Measurements from ENCODE around the gene F2RL3.

Gene F2RL3

DNA sequence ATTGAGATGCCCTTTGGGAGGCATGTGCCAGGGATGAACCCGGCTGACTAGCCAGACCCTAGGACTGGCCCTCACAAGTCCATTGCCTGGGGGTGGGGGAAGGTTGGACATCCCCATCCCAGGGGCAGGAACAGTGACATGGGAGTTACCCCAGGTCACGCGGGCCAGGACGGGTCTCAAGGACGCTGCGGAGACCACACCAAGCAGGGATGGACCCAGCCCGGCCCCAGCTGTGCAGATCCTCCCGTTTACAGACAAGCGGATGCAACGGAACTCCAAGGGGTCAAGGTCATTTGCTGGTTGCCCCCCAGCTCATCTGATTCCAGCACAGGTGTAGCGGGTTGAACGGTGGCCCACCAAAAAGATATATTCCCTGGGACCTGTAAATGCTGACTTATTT is 20.0 kb downstream of the F2RL3 start:
- ChIA-PET POLR2A (no interaction called here), CTCF (no interaction called here)
- Histone ChIP-seq H3K4me1 (ENCODE audit: control extremely low read depth in 1 of 4, control insufficient read depth in 4 of 4, insufficient read depth in 4 of 4, low read length in 3 of 4) (no peaks in the 10 kb centered on the region), H3K9me3 (ENCODE audit: control extremely low read depth in 1 of 5, control insufficient read depth in 4 of 5, insufficient read depth in 2 of 5, low read depth in 1 of 5, low read length in 4 of 5) (peaks cover 2 to 24% (median 12%) of the 10 kb centered on the region in 5 experiments), H3K36me3 (ENCODE audit: control insufficient read depth in 4 of 4, insufficient read depth in 4 of 4, low read length in 3 of 4) (no peaks in the 10 kb centered on the region), H3K27me3 (replicated peaks in 2 of 5; ENCODE audit: control insufficient read depth in 4 of 5, insufficient read depth in 5 of 5, low read length in 4 of 5) (peaks cover 0 to 5% (median 0%) of the 10 kb centered on the region in 5 experiments), H3K27ac (ENCODE audit: insufficient read depth in 1 of 2, low read depth in 1 of 2, low read length in 2 of 2, poor library complexity in 1 of 2, severe bottlenecking in 2 of 2) (no peak overlapping the region), H3K4me3 (ENCODE audit: control insufficient read depth in 1 of 7, extremely low read depth in 1 of 7, insufficient read depth in 4 of 7, low read depth in 2 of 7, low read length in 6 of 7) (no peak overlapping the region)
- WGBS (ENCODE audit: insufficient coverage) = 86% methylated on average over 12 of the region's 12 CpGs
- DNase-seq = no peak

DNA sequence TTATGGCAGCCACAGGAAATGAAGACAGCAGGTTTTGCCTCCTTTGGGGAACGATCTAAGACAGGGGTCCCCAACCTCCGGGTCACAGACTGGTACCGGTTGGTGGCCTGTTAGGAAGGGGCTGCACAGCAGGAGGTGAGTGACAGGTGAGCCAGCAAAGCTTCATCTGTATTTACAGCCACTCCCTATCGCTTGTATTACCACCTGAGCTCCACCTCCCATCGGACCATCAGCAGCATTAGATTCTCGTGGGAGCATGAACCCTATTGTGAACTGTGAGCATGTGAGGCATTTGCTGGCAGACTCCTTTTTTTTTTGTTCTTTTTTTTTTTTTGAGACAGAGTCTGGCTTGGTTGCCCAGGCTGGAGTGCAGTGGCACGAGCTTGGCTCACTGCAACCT is 22.2 kb downstream of the F2RL3 start:
- WGBS (ENCODE audit: insufficient coverage) = 89% methylated on average over 3 of the region's 7 CpGs
- Histone ChIP-seq H3K27ac (ENCODE audit: insufficient read depth in 1 of 2, low read depth in 1 of 2, low read length in 2 of 2, poor library complexity in 1 of 2, severe bottlenecking in 2 of 2) (no peak overlapping the region), H3K27me3 (replicated peaks in 2 of 5; ENCODE audit: control insufficient read depth in 4 of 5, insufficient read depth in 5 of 5, low read length in 4 of 5) (peaks cover 0 to 2% (median 0%) of the 10 kb centered on the region in 5 experiments), H3K4me3 (ENCODE audit: control insufficient read depth in 1 of 7, extremely low read depth in 1 of 7, insufficient read depth in 4 of 7, low read depth in 2 of 7, low read length in 6 of 7) (no peak overlapping the region), H3K4me1 (ENCODE audit: control extremely low read depth in 1 of 4, control insufficient read depth in 4 of 4, insufficient read depth in 4 of 4, low read length in 3 of 4) (no peaks in the 10 kb centered on the region), H3K9me3 (ENCODE audit: control extremely low read depth in 1 of 5, control insufficient read depth in 4 of 5, insufficient read depth in 2 of 5, low read depth in 1 of 5, low read length in 4 of 5) (peaks cover 2 to 34% (median 17%) of the 10 kb centered on the region in 5 experiments), H3K36me3 (ENCODE audit: control insufficient read depth in 4 of 4, insufficient read depth in 4 of 4, low read length in 3 of 4) (no peaks in the 10 kb centered on the region)
- no peak for DNase-seq
- POLR2A ChIA-PET = no interaction called here
- CTCF ChIA-PET = interaction anchor here (1.3 kb wide), 1 partner anchor 10 kb away, joined by 3 read pairs; no protein-coding TSS in a partner anchor

DNA sequence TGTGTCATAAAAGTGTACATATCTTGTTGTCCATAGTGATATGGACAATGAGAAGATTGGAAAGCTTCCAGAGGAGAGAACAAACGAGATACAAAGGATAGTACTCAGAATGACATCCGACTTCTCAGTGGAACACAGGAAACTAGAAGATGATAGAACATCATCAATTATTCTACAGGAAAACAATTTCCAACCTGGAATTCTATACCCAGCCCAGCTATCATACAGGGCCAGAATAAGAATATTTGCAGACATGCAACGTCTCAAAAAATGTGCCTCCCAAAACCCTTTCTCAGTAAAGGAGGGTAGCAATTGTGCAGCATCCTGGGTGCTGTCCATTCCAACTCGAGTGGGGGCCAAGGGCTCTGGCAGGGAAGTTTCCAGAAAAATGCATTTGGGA is 24.0 kb downstream of the F2RL3 start:
- CTCF ChIA-PET = no interaction called here
- Histone ChIP-seq H3K9me3 (ENCODE audit: control extremely low read depth in 1 of 5, control insufficient read depth in 4 of 5, insufficient read depth in 2 of 5, low read depth in 1 of 5, low read length in 4 of 5) (peaks cover 2 to 34% (median 17%) of the 10 kb centered on the region in 5 experiments), H3K4me3 (ENCODE audit: control insufficient read depth in 1 of 7, extremely low read depth in 1 of 7, insufficient read depth in 4 of 7, low read depth in 2 of 7, low read length in 6 of 7) (no peak overlapping the region), H3K27ac (ENCODE audit: insufficient read depth in 1 of 2, low read depth in 1 of 2, low read length in 2 of 2, poor library complexity in 1 of 2, severe bottlenecking in 2 of 2) (no peak overlapping the region), H3K27me3 (replicated peaks in 2 of 5; ENCODE audit: control insufficient read depth in 4 of 5, insufficient read depth in 5 of 5, low read length in 4 of 5) (peaks cover 0 to 1% (median 0%) of the 10 kb centered on the region in 5 experiments), H3K36me3 (ENCODE audit: control insufficient read depth in 4 of 4, insufficient read depth in 4 of 4, low read length in 3 of 4) (no peaks in the 10 kb centered on the region), H3K4me1 (ENCODE audit: control extremely low read depth in 1 of 4, control insufficient read depth in 4 of 4, insufficient read depth in 4 of 4, low read length in 3 of 4) (no peaks in the 10 kb centered on the region)
- DNase-seq = no peak
- 83% methylated on average over 3 of the region's 4 CpGs for WGBS (ENCODE audit: insufficient coverage)
- POLR2A ChIA-PET = no interaction called here

DNA sequence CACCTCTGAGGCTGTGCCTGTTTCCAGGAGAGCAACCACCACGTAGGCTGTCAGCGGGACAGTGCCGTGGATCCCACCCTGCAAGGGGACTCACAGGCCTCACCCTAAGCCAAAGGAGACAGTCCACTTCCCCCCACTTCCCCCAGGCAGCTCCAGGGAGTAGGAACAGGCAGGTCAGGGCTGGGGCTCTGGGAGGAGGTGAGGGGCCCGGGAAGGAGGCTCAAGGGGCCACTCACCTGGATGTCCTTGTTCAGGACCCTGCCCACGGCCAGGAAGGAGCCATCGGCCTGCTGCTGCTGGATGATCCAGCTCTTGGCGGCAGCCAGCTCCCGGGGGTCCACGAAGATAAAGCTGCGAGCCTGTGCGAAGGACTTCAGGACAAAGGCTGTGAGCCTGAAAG is 25.6 kb downstream of the F2RL3 start:
- Histone ChIP-seq H3K27ac (ENCODE audit: insufficient read depth in 1 of 2, low read depth in 1 of 2, low read length in 2 of 2, poor library complexity in 1 of 2, severe bottlenecking in 2 of 2) (no peak overlapping the region), H3K4me1 (ENCODE audit: control extremely low read depth in 1 of 4, control insufficient read depth in 4 of 4, insufficient read depth in 4 of 4, low read length in 3 of 4) (no peaks in the 10 kb centered on the region), H3K4me3 (ENCODE audit: control insufficient read depth in 1 of 7, extremely low read depth in 1 of 7, insufficient read depth in 4 of 7, low read depth in 2 of 7, low read length in 6 of 7) (no peak overlapping the region), H3K27me3 (replicated peaks in 2 of 5; ENCODE audit: control insufficient read depth in 4 of 5, insufficient read depth in 5 of 5, low read length in 4 of 5) (peaks cover 0 to 1% (median 0%) of the 10 kb centered on the region in 5 experiments), H3K9me3 (ENCODE audit: control extremely low read depth in 1 of 5, control insufficient read depth in 4 of 5, insufficient read depth in 2 of 5, low read depth in 1 of 5, low read length in 4 of 5) (peaks cover 2 to 39% (median 17%) of the 10 kb centered on the region in 5 experiments), H3K36me3 (ENCODE audit: control insufficient read depth in 4 of 4, insufficient read depth in 4 of 4, low read length in 3 of 4) (no peaks in the 10 kb centered on the region)
- ChIA-PET CTCF (no interaction called here), POLR2A (no interaction called here)
- no peak for DNase-seq
- 97% methylated on average over 9 of the region's 11 CpGs for WGBS (ENCODE audit: insufficient coverage)

DNA sequence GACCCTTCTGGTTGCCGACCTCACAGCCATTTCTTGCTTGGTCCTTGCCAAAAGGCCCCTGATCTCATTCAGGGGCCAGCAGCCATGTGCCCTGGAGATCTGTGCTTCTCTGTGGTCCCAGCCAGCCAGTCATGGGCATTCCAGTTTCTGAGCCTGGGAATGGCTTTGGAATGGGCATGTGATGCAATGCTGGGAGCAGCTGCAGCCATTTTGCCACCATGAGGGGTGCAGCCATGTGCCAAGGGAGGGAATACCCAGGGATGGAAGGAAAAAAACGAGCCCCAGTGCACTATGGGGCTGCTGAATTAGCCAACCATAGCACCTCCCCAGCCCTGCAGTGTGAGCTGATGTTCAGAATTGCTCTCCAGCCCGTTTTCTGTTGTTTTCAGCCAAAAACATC is 26.3 kb downstream of the F2RL3 start:
- Histone ChIP-seq H3K27ac (ENCODE audit: insufficient read depth in 1 of 2, low read depth in 1 of 2, low read length in 2 of 2, poor library complexity in 1 of 2, severe bottlenecking in 2 of 2) (no peak overlapping the region), H3K9me3 (ENCODE audit: control extremely low read depth in 1 of 5, control insufficient read depth in 4 of 5, insufficient read depth in 2 of 5, low read depth in 1 of 5, low read length in 4 of 5) (peaks cover 2 to 43% (median 21%) of the 10 kb centered on the region in 5 experiments), H3K4me1 (ENCODE audit: control extremely low read depth in 1 of 4, control insufficient read depth in 4 of 4, insufficient read depth in 4 of 4, low read length in 3 of 4) (no peaks in the 10 kb centered on the region), H3K27me3 (replicated peaks in 2 of 5; ENCODE audit: control insufficient read depth in 4 of 5, insufficient read depth in 5 of 5, low read length in 4 of 5) (peaks cover 0 to 1% (median 0%) of the 10 kb centered on the region in 5 experiments), H3K4me3 (ENCODE audit: control insufficient read depth in 1 of 7, extremely low read depth in 1 of 7, insufficient read depth in 4 of 7, low read depth in 2 of 7, low read length in 6 of 7) (no peak overlapping the region), H3K36me3 (ENCODE audit: control insufficient read depth in 4 of 4, insufficient read depth in 4 of 4, low read length in 3 of 4) (no peaks in the 10 kb centered on the region)
- ChIA-PET POLR2A (interaction anchor here (0.6 kb wide), 1 partner anchor 147 kb away, joined by 3 read pairs; no protein-coding TSS in a partner anchor), CTCF (no interaction called here)
- WGBS (ENCODE audit: insufficient coverage) = 50% methylated on average over 2 of the region's 3 CpGs
- DNase-seq = no peak

DNA sequence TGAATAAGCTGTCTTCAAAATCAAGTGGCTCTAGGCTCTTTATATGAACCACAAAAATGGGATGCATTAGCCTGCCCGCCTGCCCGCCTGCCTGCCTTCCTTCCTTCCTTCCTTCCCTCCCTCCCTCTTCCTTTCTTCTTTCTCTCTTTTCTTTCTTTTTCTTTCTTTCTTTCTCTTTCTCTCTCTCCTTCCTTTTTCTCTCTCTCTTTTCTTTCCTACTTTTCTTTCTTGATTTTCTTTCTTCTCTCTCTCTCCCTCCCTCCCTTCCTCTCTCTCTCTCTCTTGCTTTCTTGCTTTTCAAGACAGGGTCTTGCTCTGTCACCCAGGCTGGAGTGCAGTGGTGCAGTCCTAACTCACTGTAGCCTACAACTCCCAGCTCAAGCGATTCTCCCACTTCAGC is 26.9 kb downstream of the F2RL3 start:
- Histone ChIP-seq H3K36me3 (ENCODE audit: control insufficient read depth in 4 of 4, insufficient read depth in 4 of 4, low read length in 3 of 4) (no peaks in the 10 kb centered on the region), H3K27ac (ENCODE audit: insufficient read depth in 1 of 2, low read depth in 1 of 2, low read length in 2 of 2, poor library complexity in 1 of 2, severe bottlenecking in 2 of 2) (no peak overlapping the region), H3K4me1 (ENCODE audit: control extremely low read depth in 1 of 4, control insufficient read depth in 4 of 4, insufficient read depth in 4 of 4, low read length in 3 of 4) (no peaks in the 10 kb centered on the region), H3K9me3 (ENCODE audit: control extremely low read depth in 1 of 5, control insufficient read depth in 4 of 5, insufficient read depth in 2 of 5, low read depth in 1 of 5, low read length in 4 of 5) (peaks cover 2 to 41% (median 21%) of the 10 kb centered on the region in 5 experiments), H3K4me3 (ENCODE audit: control insufficient read depth in 1 of 7, extremely low read depth in 1 of 7, insufficient read depth in 4 of 7, low read depth in 2 of 7, low read length in 6 of 7) (no peak overlapping the region), H3K27me3 (replicated peaks in 2 of 5; ENCODE audit: control insufficient read depth in 4 of 5, insufficient read depth in 5 of 5, low read length in 4 of 5) (peaks cover 0 to 1% (median 0%) of the 10 kb centered on the region in 5 experiments)
- POLR2A ChIA-PET = interaction anchor here (0.6 to 0.8 kb wide), 2 partner anchors 18 to 148 kb away, joined by 3 read pairs; no protein-coding TSS in a partner anchor
- CTCF ChIA-PET = no interaction called here
- no peak for DNase-seq
- WGBS (ENCODE audit: insufficient coverage) = 66% methylated on average over 2 of the region's 3 CpGs

DNA sequence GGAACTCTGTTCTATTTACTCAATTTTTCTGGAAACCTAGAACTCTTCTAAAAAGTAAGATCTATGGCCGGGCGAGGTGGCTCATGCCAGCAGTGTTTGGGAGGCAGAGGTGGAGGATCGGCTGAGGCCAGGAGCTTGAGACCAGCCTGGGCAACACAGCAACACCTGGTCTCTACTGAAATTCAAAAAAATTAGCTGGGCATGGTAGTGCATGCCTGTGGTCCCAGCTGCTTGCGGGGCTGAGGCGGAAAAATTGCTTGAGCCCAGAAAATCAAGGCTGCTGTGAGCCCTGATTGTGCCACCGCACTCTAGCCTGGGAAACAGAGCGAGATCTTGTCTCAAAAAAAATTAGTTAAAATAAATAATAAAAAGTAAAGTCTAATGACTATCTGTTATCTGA is 28.6 kb downstream of the F2RL3 start:
- H3K36me3 ChIP-seq (ENCODE audit: control insufficient read depth in 4 of 4, insufficient read depth in 4 of 4, low read length in 3 of 4) = no peaks in the 10 kb centered on the region
- 100% methylated on average over 2 of the region's 7 CpGs for WGBS (ENCODE audit: insufficient coverage)
- no peaks in the 10 kb centered on the region for H3K4me1 ChIP-seq (ENCODE audit: control extremely low read depth in 1 of 4, control insufficient read depth in 4 of 4, insufficient read depth in 4 of 4, low read length in 3 of 4)
- no peak overlapping the region for H3K4me3 ChIP-seq (ENCODE audit: control insufficient read depth in 1 of 7, extremely low read depth in 1 of 7, insufficient read depth in 4 of 7, low read depth in 2 of 7, low read length in 6 of 7)
- no peak for DNase-seq
- H3K27ac ChIP-seq (ENCODE audit: insufficient read depth in 1 of 2, low read depth in 1 of 2, low read length in 2 of 2, poor library complexity in 1 of 2, severe bottlenecking in 2 of 2) = no peak overlapping the region
- CTCF ChIA-PET = interaction anchor here (0.8 kb wide), 1 partner anchor 17 kb away, joined by 3 read pairs; no protein-coding TSS in a partner anchor
- H3K9me3 ChIP-seq (ENCODE audit: control extremely low read depth in 1 of 5, control insufficient read depth in 4 of 5, insufficient read depth in 2 of 5, low read depth in 1 of 5, low read length in 4 of 5) = peaks cover 2 to 32% (median 17%) of the 10 kb centered on the region in 5 experiments
- POLR2A ChIA-PET = no interaction called here
- peaks cover 0 to 1% (median 0%) of the 10 kb centered on the region in 5 experiments for H3K27me3 ChIP-seq (replicated peaks in 2 of 5; ENCODE audit: control insufficient read depth in 4 of 5, insufficient read depth in 5 of 5, low read length in 4 of 5)
